Activated CD4-positive, alpha-beta T cell treated with anti-CD3 and anti-CD28 coated beads for 24 hours (primary cell): ENCODE results near the gene GPD2.

Experiments used
- DNase-seq, 2 donors: peaks; one replicate each; pipeline ENCODE4 v3.0.0-alpha.2; 2020; ENCODE audit warnings: low read depth in 2 of 2

Gene GPD2

GRCh38 chr2:156435718-156436496 is at the start of gene GPD2:
TSS of gene GPD2 (plus strand) at chr2:156436379. CDS start at chr2:156476106, 39,727 bp downstream.
- peak; percentile 29 to 42 for DNase-seq

DNA sequence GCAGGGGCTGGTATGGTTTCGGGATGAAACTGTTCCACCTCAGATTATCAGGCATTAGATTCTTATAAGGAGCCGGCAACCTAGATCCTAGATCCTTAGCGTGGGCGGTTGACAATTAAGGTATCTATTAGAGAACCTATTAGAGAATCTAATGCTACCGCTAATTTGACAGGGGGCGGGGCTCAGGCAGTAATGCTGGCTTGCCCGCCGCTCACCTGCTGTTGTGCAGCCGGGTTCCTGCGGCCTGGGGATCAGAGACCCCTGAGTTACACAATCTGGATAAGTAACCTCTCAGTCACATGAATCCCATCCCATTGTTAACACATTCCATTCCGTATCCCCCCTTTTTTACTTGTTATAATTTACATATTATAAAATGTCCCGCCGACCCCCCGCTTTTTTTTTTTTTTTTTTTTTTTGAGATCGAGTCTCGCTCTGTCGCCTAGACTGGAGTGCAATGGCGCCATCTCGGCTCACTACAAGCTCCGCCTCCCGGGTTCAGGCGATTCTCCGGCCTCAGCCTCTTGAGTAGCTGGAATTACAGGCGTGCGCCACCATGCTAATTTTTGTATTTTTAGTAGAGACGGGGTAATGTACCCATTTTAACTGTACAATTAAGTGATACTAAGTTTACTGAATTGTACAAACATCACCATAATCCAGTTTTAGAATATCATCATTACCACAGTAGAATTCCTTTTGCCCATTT is 42.0 kb upstream of the GPD2 start:
- DNase-seq = no peak

GRCh38 chr2:156396126-156396525 is 40.1 kb upstream of the GPD2 start:
- no peak for DNase-seq

- DNase-seq = no peak
Measured at GRCh38 chr2:156397229-156397628, 39.0 kb upstream of the GPD2 start.

GRCh38 chr2:156398176-156398575 is 38.0 kb upstream of the GPD2 start:
- no peak for DNase-seq

DNA sequence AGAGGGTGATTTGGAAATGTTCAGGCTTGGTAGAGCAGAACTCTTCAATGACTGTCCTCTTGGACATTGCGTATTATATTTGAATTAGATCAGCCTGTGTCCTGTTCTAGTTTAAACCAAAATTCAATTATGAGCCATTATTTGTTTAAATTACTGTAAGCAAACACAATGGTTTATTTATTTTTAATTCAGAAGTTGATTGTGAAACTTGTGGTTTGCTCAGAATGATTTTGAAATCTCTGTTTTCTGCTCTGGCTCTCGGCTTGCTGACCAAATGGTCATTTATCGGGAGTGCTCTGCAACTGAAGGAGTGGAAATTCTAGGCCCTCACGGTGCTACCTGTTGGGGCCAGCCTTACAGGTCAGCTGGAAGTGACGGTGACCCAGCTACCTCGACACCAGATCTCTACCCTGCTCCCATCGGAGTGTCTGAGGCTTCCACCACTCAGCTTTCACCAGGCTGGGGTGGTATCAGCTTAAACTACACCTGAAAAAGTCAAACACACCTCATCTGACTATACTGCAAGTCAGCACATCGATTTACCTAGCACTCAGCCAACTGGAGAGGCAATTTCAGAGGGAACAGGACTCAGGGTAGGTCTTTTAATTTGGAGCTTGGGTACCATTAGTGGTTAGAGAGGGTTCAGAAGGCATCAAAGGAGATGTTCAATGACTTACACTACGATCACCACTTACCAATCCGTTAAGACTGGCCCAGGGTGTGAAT is 36.8 kb upstream of the GPD2 start:
- DNase-seq = no peak

DNA sequence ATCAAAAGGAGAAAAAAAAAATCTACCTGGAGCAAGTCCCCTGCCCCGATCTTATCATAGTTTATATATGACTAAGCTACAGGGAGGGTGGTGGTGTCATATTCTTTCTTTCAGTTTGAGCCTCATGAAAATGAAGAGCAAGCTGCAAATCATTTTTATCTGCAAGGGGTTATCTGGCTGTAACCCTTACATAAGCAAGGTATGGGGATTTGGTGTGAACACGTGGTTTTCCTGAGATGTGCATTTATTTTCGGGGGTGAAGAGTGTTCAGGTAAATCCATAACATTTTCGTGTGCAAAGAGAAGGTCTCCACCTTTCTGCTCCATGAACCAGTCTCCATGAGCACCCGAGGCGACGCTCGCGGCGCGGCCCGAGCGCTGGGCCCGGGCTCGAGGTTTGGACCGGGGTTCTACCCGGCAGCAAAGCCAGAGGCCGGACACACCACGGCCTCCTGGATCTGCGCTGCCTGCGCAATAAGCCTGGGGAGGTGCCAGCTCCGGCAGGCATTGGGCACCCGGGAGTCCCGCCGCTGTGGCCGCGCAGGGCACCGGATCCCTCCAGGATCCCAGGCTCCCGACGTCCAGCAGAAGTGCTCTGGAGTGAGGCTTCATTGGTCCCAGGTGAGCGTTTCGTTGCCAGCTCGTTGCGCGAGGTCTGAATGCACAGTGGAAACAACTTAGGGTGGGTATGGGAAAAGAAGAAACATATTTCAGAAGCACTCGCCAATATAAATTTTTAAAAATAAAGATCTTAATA is 36.1 kb upstream of the GPD2 start:
- peak; percentile 5 to 15 for DNase-seq

DNA sequence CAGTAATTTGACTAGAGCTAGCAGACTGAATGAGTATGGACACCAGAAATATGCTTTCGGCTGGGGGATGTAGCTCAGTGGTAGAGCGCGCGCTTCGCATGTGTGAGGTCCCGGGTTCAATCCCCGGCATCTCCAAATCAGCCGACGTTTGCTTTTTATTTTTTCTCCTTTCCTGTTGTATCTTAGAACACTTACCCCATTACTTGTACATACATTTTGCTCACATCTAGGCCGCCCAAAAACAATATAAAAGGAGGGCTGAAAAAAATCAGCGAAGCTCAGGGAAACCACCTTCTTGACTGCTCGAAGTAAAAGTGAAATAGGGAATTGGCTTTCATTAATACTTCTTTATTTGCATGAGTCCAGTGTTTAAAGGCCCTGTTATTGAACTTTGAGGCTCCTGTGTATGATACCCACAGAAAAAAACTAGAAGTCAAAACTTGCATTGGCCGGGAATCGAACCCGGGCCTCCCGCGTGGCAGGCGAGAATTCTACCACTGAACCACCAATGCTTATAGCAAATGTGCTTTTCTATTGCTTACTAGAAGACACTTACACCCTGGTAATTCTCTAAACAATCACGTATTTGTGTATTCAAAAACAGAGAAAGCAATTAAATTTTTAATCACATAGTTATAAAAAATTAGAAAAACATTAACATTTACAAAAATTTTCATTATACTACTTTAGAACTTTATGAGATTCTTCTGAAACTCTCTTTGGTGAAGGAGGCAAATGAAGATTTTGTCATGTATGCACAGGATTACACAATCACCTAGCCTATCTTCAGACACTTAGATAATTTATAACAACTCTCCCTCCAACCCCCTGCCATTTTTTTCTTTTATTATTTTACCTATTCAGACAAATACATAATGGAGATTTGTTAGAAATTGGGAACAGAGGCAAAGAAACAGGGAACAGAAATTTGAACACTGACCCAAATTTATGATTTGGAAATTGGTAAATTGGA is 35.2 kb upstream of the GPD2 start:
- peak; percentile 66 to 75 for DNase-seq

GRCh38 chr2:156401861-156402260 is 34.3 kb upstream of the GPD2 start:
- DNase-seq = no peak

- no peak for DNase-seq
Measured at GRCh38 chr2:156405586-156405985, 30.6 kb upstream of the GPD2 start.

DNA sequence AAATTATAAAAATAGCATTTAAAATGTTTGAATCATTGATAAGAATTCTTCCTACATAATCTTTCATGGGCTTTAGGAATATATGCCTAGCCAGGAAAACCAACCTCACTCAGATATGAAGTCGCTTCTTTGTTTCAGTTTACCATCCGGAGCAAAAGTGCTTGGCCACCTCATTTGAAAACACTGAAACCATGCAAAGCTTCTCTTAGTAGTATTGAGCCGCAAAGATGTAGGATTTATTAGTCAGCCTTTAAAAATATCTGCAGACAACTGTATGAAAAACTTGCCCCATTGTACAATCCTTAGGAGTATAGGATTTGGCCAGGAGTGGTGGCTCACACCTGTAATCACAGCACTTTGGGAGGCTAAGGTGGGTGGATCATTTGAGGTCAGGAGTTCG is 24.3 kb upstream of the GPD2 start:
- DNase-seq = no peak

- DNase-seq = no peak
Measured at GRCh38 chr2:156421851-156422250, 14.3 kb upstream of the GPD2 start.

DNA sequence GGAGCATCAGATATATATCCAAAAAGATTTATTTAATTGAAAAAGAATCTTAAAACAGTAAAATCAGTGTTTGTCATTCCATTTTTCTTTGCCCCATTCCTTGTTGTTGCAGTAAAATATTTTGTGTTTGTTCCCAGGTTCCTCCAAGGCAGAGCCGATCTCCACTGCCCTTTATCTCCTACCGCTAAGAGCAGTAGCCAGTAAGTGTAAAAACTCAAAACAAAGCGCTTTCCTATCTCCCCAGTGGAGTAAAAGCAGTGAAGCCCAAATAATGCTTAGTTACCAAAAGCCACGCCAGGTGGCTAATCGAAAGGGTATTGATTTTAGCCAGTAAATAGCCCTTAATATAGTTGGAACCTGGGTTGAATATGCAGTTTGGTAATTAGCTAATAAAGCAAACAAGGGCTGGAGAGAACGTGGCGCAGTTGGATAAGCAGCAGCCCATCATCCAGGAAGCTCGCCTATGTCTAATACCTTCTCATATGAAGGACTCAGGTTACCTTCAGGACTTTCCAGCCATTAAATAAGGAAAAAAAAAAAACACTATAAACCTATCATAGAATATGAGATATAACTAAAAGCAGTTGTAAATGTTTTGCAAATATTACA is 12.4 kb upstream of the GPD2 start:
- no peak for DNase-seq

DNA sequence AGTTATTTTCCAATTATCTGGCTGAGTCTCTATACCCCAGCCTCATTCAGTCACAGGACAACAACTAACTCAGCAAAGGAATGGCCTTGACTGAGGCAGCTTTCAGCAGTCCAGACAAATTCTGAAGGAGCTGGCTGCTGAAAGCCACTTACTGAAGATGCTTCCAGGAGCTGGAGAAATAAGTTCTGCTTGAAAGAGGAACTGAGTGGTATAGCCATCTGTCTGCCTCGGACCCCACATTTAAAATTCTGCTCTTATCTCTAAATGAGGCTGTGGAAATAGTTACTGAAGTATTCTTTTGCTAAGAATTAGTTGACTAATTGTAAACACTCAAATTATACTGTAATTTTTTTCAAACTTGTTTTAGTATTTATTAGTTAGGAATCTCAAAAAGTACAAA is 9.1 kb upstream of the GPD2 start:
- DNase-seq = no peak

DNA sequence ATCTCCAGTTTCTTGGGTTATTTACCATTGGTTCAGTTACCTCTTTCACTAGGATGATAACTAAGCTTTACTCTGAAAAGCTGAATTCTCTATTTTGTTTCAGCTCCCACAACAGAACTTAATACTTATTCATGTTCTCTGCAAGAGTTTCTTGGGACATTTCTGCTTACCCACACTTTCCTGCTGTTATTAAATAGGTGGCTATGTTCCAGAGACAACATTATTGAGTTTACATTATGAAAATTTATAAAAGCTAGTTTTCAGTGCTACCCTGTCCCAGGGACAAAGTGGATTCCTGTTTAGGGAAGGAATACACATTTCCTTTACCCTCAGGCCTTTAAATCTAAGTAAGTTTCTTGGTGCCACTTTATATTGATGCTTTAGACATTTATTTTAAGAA is 7.0 kb upstream of the GPD2 start:
- DNase-seq = no peak

DNA sequence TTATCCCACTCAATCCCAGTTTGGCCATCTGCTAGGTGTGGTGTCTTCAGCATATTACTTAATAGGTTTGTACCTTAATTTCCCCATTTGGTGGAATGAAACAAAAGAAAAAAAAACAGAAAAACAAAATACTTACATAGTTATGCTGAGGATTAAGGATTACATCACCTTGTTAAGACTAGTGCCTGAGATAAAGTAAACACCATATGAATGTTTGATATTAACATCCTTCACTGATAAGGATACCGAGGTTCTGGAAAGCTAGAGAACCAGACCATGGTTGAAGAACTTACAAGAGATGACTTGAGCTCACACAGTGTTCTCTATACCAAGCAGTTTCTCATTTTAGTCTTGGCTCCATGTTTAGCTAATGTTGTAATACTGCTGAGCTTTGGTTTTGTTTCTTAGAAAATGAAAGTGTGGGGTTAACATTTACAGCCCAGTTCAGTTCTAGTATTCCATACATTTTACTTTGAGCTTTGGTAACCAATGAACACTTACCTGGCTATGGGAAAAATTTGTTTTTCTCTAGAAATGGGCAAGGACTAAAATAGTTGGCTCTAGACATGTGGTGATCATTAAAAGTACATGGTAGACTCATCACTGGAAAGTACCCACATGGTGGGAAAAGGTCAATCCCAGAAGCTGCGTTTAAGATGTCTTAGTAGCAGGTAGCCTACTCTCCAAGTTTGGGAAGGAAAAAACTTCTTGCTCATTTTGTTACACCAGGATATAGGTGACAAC is 5.8 kb upstream of the GPD2 start:
- no peak for DNase-seq

- DNase-seq = no peak
Measured at GRCh38 chr2:156430980-156431358, 5.2 kb upstream of the GPD2 start.

DNA sequence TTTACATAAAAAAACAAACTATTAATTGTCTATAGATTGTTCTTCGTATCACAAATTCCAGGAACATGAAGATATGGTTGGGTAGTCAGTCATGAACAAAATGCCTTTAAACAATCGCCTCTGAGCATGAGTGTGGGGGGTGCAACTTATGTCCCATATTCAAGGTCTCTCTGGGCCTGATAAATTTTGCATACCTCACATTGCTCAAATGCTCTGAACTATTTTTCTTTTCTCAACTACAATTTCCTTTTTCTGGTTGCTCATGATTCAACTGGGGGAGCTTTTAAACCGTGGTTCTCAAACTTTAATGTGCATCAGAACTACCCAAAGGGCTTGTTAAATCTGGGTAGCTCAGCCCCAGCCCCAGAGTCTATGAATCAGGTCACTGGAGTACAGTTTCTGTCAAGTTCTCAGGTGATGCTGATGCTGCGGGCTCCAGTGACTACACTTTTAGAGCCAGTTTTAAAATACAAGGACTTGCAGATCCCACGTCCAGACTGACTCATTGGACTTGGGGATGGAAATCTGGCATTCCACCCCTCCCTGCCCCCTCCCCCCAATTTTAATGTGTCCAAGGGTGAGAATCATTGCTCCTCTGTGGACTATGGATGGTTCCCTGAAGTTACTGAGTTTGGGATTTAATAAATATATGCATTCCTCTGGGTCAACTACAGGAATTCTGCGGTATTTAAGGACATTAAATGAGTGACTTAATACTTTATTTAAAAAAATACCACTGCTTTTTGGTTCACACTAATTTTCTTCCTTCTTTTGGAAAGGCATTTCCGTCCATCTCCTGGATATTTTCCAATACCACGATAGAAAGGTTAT is 1.5 kb upstream of the GPD2 start:
- DNase-seq = no peak

- DNase-seq = no peak
Measured at GRCh38 chr2:156435396-156435717, 822 bp upstream of the GPD2 start.
